ENCODE measurements around the gene LIG1. TPM values are rescaled to one million over a fixed set of nuclear protein-coding genes. Genes with fewer than 3 reads are reported as not detected.

Gene LIG1
- total and polyA plus RNA-seq, 2 experiments from 2014 or later = 79.3 to 96.9 TPM

DNA sequence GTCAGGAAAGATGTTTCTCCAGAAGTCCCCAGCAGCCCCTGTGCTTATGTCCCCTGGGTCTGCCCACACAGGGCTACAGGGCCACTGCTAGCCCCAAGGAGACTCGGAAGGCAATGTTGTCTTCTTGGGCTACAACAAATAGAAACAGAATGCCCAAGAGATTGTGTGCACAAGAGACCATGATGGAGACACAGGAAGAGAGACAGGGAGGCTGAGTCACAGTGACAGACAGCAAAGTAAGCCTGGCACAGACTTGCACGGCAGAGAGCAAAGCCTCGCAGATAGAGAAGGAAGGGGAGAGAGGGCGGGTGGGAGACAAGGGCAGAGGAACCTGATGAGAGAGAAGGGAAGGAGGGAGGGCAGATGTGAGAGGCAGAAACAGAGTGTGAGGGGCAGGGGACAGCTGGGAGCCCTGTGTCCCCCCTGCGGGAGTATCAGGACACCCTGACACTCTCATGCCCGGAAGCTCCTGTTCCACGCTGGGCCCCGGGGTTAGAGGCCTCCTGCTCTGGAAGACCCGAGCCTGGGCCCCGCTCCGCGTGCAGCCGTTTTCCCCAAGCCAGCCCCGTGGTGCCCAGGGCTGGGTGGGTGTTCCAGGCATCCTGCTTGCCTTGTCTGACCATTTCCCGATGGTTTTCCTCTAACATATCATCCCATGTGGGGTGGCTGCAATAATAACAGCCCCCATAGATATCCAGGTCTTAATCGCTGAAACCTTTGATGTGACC, 56.8 kb downstream of the LIG1 start:
- peaks cover 16% of the 10 kb centered on the region for H3K27me3 Mint-ChIP-seq (ENCODE audit: insufficient read depth, low read depth, poor library complexity)
- no peak overlapping the region for H3K27ac ChIP-seq (ENCODE audit: low read depth)
- H3K9me3 Mint-ChIP-seq = no peaks in the 10 kb centered on the region

More for the DNA sequence above, 56.8 kb downstream of the LIG1 start:
- Histone ChIP-seq H4K20me1 (replicated peaks; ENCODE audit: insufficient read depth) (no peaks in the 10 kb centered on the region), H2AFZ (no peak overlapping the region), H3F3A (replicated peaks; ENCODE audit: low read depth) (no peaks in the 10 kb centered on the region; the same call in 1 of the 2 replicates), H3K27me3 (ENCODE audit: insufficient read depth) (no peaks in the 10 kb centered on the region), H3K4me3 (no peak overlapping the region), H3K9me2 (ENCODE audit: insufficient read depth) (no peaks in the 10 kb centered on the region), H3K36me3 (ENCODE audit: insufficient read depth) (no peaks in the 10 kb centered on the region), H3K4me2 (no peak overlapping the region), H3K79me2 (replicated peaks; ENCODE audit: insufficient read depth) (no peaks in the 10 kb centered on the region), H3K4me1 (ENCODE audit: insufficient read depth) (no peaks in the 10 kb centered on the region; the same call in 1 of the 2 replicates)
- H3K36me3 Mint-ChIP-seq (ENCODE audit: low read depth) = peaks cover 17% of the 10 kb centered on the region
- ATAC-seq (no peak), DNase-seq (ENCODE audit: low spot score) (no peak)
- H3K4me3 Mint-ChIP-seq = no peak overlapping the region
- TF ChIP-seq, protein P1, sequence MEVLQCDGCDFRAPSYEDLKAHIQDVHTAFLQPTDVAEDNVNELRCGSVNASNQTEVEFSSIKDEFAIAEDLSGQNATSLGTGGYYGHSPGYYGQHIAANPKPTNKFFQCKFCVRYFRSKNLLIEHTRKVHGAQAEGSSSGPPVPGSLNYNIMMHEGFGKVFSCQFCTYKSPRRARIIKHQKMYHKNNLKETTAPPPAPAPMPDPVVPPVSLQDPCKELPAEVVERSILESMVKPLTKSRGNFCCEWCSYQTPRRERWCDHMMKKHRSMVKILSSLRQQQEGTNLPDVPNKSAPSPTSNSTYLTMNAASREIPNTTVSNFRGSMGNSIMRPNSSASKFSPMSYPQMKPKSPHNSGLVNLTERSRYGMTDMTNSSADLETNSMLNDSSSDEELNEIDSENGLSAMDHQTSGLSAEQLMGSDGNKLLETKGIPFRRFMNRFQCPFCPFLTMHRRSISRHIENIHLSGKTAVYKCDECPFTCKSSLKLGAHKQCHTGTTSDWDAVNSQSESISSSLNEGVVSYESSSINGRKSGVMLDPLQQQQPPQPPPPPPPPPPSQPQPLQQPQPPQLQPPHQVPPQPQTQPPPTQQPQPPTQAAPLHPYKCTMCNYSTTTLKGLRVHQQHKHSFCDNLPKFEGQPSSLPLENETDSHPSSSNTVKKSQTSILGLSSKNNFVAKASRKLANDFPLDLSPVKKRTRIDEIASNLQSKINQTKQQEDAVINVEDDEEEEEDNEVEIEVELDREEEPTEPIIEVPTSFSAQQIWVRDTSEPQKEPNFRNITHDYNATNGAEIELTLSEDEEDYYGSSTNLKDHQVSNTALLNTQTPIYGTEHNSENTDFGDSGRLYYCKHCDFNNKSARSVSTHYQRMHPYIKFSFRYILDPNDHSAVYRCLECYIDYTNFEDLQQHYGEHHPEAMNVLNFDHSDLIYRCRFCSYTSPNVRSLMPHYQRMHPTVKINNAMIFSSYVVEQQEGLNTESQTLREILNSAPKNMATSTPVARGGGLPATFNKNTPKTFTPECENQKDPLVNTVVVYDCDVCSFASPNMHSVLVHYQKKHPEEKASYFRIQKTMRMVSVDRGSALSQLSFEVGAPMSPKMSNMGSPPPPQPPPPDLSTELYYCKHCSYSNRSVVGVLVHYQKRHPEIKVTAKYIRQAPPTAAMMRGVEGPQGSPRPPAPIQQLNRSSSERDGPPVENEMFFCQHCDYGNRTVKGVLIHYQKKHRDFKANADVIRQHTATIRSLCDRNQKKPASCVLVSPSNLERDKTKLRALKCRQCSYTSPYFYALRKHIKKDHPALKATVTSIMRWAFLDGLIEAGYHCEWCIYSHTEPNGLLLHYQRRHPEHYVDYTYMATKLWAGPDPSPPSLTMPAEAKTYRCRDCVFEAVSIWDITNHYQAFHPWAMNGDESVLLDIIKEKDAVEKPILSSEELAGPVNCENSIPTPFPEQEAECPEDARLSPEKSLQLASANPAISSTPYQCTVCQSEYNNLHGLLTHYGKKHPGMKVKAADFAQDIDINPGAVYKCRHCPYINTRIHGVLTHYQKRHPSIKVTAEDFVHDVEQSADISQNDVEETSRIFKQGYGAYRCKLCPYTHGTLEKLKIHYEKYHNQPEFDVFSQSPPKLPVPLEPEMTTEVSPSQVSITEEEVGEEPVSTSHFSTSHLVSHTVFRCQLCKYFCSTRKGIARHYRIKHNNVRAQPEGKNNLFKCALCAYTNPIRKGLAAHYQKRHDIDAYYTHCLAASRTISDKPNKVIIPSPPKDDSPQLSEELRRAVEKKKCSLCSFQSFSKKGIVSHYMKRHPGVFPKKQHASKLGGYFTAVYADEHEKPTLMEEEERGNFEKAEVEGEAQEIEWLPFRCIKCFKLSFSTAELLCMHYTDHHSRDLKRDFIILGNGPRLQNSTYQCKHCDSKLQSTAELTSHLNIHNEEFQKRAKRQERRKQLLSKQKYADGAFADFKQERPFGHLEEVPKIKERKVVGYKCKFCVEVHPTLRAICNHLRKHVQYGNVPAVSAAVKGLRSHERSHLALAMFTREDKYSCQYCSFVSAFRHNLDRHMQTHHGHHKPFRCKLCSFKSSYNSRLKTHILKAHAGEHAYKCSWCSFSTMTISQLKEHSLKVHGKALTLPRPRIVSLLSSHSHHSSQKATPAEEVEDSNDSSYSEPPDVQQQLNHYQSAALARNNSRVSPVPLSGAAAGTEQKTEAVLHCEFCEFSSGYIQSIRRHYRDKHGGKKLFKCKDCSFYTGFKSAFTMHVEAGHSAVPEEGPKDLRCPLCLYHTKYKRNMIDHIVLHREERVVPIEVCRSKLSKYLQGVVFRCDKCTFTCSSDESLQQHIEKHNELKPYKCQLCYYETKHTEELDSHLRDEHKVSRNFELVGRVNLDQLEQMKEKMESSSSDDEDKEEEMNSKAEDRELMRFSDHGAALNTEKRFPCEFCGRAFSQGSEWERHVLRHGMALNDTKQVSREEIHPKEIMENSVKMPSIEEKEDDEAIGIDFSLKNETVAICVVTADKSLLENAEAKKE (CRISPR knock-in tag; IDR thresholded peaks at IDR 0.05) = no peak
- TF ChIP-seq STAT1 (IDR thresholded peaks at IDR 0.05; ENCODE audit: unreplicated experiment) (no peak), NANOG (IDR thresholded peaks at IDR 0.05; ENCODE audit: borderline replicate concordance) (no peak)
- TF ChIP-seq, protein P2, sequence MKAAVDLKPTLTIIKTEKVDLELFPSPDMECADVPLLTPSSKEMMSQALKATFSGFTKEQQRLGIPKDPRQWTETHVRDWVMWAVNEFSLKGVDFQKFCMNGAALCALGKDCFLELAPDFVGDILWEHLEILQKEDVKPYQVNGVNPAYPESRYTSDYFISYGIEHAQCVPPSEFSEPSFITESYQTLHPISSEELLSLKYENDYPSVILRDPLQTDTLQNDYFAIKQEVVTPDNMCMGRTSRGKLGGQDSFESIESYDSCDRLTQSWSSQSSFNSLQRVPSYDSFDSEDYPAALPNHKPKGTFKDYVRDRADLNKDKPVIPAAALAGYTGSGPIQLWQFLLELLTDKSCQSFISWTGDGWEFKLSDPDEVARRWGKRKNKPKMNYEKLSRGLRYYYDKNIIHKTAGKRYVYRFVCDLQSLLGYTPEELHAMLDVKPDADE (IDR thresholded peaks at IDR 0.05) = no peak
- no peak overlapping the region for H3K27ac Mint-ChIP-seq
- peaks cover 4% of the 10 kb centered on the region; the same call in 2 of the 3 replicates for H3K4me1 Mint-ChIP-seq
